ENCODE results near the gene RBPJ. TPM values are rescaled to one million over a fixed set of nuclear protein-coding genes. Genes with fewer than 3 reads are reported as not detected.
A peak's percentile ranks its signal among the peaks of the same experiment; 100 is the strongest.

The RBPJ gene
- 18.4 TPM for polyA plus RNA-seq (2012; ENCODE audit: insufficient read length, low read depth)

DNA sequence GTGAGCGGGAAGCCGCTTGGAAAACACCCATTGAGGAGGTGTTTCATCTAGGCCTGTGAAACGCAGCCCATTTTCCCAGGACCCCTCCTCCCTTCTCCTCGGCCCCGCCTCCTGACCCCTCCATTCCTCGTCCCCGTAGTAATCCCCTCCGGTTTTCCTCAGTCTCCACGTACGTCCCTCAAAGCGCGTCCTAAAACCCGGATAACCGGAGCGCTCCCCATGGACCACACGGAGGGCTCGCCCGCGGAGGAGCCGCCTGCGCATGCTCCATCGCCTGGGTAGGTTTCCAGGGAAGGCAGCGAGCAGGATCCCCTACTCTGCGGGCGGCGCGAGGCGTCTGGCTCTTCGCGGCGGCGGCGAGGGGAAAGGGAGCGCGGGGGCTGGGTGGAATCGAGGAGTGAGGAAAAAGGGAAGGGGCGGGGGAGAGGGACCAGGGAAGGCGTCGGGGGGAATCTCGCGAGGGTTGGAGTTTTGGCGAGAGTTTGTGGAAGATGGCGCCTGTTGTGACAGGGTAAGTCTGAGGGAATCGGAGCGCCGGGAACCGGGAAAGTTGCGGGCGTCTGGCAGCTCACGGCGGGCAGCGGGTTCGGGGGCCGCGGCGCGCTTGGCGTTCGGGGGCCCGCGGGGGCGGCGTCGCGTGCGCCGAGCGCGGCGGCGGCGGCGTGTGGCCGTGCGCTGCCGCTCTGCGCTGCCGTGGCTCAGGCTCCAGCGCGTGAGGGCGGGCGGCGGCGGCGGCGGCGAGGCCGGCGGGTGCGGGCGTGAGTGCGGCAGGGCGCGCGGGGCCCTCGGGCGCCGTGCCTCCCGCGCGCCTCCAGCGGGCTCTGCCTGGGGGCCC is at the start of gene RBPJ:
TSS of gene RBPJ (plus strand) at position 477 of the 835 bp plus-strand sequence. CDS start at position 492, 15 bp downstream.
- TF ChIP-seq SIN3A (IDR thresholded peaks at IDR 0.05; ENCODE audit: borderline replicate concordance, insufficient read depth, low read length), result 0 out of 2 replicates have a peak, but pooled peaks have one; percentile 21
- TF ChIP-seq TAF1 (IDR thresholded peaks at IDR 0.05; ENCODE audit: borderline replicate concordance, insufficient read depth, low read length), result peak; percentile 62; the same call in 1 of the 2 replicates
- TF ChIP-seq FOXP2 (optimal IDR thresholded peaks at IDR 0.05; ENCODE audit: borderline replicate concordance, extremely low read depth, extremely low read length, insufficient read depth), result no peak
- TF ChIP-seq POLR2AphosphoS5 (IDR thresholded peaks at IDR 0.05; ENCODE audit: low read depth, low read length), result peak; percentile 82; the same call in 1 of the 2 replicates
- TF ChIP-seq, protein P1, sequence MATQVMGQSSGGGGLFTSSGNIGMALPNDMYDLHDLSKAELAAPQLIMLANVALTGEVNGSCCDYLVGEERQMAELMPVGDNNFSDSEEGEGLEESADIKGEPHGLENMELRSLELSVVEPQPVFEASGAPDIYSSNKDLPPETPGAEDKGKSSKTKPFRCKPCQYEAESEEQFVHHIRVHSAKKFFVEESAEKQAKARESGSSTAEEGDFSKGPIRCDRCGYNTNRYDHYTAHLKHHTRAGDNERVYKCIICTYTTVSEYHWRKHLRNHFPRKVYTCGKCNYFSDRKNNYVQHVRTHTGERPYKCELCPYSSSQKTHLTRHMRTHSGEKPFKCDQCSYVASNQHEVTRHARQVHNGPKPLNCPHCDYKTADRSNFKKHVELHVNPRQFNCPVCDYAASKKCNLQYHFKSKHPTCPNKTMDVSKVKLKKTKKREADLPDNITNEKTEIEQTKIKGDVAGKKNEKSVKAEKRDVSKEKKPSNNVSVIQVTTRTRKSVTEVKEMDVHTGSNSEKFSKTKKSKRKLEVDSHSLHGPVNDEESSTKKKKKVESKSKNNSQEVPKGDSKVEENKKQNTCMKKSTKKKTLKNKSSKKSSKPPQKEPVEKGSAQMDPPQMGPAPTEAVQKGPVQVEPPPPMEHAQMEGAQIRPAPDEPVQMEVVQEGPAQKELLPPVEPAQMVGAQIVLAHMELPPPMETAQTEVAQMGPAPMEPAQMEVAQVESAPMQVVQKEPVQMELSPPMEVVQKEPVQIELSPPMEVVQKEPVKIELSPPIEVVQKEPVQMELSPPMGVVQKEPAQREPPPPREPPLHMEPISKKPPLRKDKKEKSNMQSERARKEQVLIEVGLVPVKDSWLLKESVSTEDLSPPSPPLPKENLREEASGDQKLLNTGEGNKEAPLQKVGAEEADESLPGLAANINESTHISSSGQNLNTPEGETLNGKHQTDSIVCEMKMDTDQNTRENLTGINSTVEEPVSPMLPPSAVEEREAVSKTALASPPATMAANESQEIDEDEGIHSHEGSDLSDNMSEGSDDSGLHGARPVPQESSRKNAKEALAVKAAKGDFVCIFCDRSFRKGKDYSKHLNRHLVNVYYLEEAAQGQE (IDR thresholded peaks at IDR 0.05; ENCODE audit: insufficient read depth in 1 of 2, low read depth in 2 of 2, low read length in 2 of 2), result peak in 1 of 2 experiments; percentile 26; a peak in 2 of 4 replicates

DNA sequence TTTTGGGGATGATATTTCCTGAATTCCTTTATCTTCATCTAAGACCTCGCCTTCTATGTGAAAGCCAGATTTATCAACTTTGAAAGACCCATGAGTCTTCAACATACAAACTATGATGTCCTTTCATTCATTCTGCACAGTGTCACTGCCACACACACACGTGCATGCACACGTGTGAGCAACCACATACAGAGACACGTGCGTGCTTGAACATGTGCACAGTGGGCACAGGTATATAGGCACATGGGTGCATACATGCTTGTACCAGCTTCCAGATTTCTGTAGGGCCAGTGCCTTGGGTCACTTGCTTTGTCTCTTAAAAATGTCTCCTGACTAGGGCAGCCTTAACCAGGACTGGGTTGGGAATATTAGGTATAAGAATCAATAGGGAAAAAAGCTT is 49.1 kb upstream of the RBPJ start:
- no peak for TF ChIP-seq POLR2AphosphoS5 (IDR thresholded peaks at IDR 0.05; ENCODE audit: low read depth, low read length)
- TF ChIP-seq SIN3A (IDR thresholded peaks at IDR 0.05; ENCODE audit: borderline replicate concordance, insufficient read depth, low read length), result no peak
- TF ChIP-seq TAF1 (IDR thresholded peaks at IDR 0.05; ENCODE audit: borderline replicate concordance, insufficient read depth, low read length), result no peak
- no peak for TF ChIP-seq FOXP2 (optimal IDR thresholded peaks at IDR 0.05; ENCODE audit: borderline replicate concordance, extremely low read depth, extremely low read length, insufficient read depth)
- TF ChIP-seq, protein P1 (IDR thresholded peaks at IDR 0.05; ENCODE audit: insufficient read depth in 1 of 2, low read depth in 2 of 2, low read length in 2 of 2), result no peak

GRCh38 chr4:26272654-26273615 is 47.9 kb upstream of the RBPJ start:
- TF ChIP-seq TAF1 (IDR thresholded peaks at IDR 0.05; ENCODE audit: borderline replicate concordance, insufficient read depth, low read length) (no peak), FOXP2 (optimal IDR thresholded peaks at IDR 0.05; ENCODE audit: borderline replicate concordance, extremely low read depth, extremely low read length, insufficient read depth) (no peak), SIN3A (IDR thresholded peaks at IDR 0.05; ENCODE audit: borderline replicate concordance, insufficient read depth, low read length) (no peak), POLR2AphosphoS5 (IDR thresholded peaks at IDR 0.05; ENCODE audit: low read depth, low read length) (no peak)
- TF ChIP-seq, protein P1 (IDR thresholded peaks at IDR 0.05; ENCODE audit: insufficient read depth in 1 of 2, low read depth in 2 of 2, low read length in 2 of 2), result no peak

DNA sequence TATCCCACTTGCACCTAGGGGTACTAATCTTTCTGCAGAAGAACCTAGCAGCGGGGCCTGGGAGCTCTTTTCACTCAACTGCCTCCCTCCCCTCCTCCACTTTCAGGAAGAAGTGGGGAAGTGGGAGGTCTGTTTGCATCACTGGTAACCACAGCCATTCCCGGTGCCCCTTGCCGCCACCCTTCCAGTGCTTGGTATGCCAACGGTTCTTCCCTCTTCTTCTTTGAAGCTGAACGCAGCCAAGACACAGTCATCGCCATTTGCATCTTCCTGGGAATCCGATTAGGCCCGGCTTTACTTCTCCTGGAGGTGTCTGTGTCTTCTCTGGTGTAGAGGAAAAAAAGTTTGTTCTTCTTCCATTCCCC is 47.2 kb upstream of the RBPJ start:
- no peak for TF ChIP-seq TAF1 (IDR thresholded peaks at IDR 0.05; ENCODE audit: borderline replicate concordance, insufficient read depth, low read length)
- TF ChIP-seq, protein P1 (IDR thresholded peaks at IDR 0.05; ENCODE audit: insufficient read depth in 1 of 2, low read depth in 2 of 2, low read length in 2 of 2), result no peak
- TF ChIP-seq SIN3A (IDR thresholded peaks at IDR 0.05; ENCODE audit: borderline replicate concordance, insufficient read depth, low read length), result no peak
- no peak for TF ChIP-seq FOXP2 (optimal IDR thresholded peaks at IDR 0.05; ENCODE audit: borderline replicate concordance, extremely low read depth, extremely low read length, insufficient read depth)
- TF ChIP-seq POLR2AphosphoS5 (IDR thresholded peaks at IDR 0.05; ENCODE audit: low read depth, low read length), result no peak

Measured in PFSK-1 (cell line).